Endothelial cell of umbilical vein (primary cell): ENCODE results near the gene SORL1.

Source experiments
- FOS ChIP-seq: IDR thresholded peaks from 2 replicates; pipeline ENCODE4 v1.6.1; 2011; ENCODE audit warnings: mild to moderate bottlenecking, low read length, moderate library complexity, borderline replicate concordance; ENCODE audit not compliant: insufficient read depth
- POLR2A ChIP-seq: IDR thresholded peaks from 2 replicates; pipeline ENCODE4 v1.6.1; 2012; ENCODE audit warnings: low read depth, mild to moderate bottlenecking, control low read depth, low read length
- POLR2AphosphoS5 ChIP-seq: IDR thresholded peaks from 2 replicates; pipeline ENCODE4 v1.6.1; 2012; ENCODE audit warnings: low read depth, mild to moderate bottlenecking, control low read depth, low read length, moderate library complexity; ENCODE audit not compliant: insufficient read depth
- TF ChIP-seq, protein P1 (sequence below), 2 donors: IDR thresholded peaks; 1 replicate in 1 of 2; 2 replicates in 1 of 2; pipeline ENCODE4 v1.5.1; 2011; ENCODE audit warnings: low read length in 2 of 2, mild to moderate bottlenecking in 2 of 2, moderate library complexity in 2 of 2, control low read depth in 1 of 2, inconsistent platforms in 1 of 2, low read depth in 1 of 2; ENCODE audit not compliant: insufficient read depth in 1 of 2; ENCODE audit errors: extremely low read depth in 1 of 2

- TF ChIP-seq FOS = no peak
- no peak for TF ChIP-seq POLR2AphosphoS5
- no peak for TF ChIP-seq POLR2A
- TF ChIP-seq, protein P1, sequence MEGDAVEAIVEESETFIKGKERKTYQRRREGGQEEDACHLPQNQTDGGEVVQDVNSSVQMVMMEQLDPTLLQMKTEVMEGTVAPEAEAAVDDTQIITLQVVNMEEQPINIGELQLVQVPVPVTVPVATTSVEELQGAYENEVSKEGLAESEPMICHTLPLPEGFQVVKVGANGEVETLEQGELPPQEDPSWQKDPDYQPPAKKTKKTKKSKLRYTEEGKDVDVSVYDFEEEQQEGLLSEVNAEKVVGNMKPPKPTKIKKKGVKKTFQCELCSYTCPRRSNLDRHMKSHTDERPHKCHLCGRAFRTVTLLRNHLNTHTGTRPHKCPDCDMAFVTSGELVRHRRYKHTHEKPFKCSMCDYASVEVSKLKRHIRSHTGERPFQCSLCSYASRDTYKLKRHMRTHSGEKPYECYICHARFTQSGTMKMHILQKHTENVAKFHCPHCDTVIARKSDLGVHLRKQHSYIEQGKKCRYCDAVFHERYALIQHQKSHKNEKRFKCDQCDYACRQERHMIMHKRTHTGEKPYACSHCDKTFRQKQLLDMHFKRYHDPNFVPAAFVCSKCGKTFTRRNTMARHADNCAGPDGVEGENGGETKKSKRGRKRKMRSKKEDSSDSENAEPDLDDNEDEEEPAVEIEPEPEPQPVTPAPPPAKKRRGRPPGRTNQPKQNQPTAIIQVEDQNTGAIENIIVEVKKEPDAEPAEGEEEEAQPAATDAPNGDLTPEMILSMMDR (IDR thresholded peaks at IDR 0.05; ENCODE audit: extremely low read depth in 1 of 2, insufficient read depth in 1 of 2, low read depth in 1 of 2, low read length in 2 of 2) = no peak
Measured at GRCh38 chr11:121606354-121606753, 154.2 kb downstream of the SORL1 start.
